HG03457 (cell line): ENCODE results near the gene KIF7.
"Not testable (repeated sequence)": the region's sequence is repeated elsewhere in the genome, so short reads cannot be mapped to it uniquely, and the experiment has no call there.

Experiments used
- ATAC-seq: cut with Tn5 transposase; IDR thresholded peaks from one replicate; pipeline ENCODE4 v1.9.1; 2021; ENCODE audit warnings: moderate number of reproducible peaks; ENCODE audit not compliant: unreplicated experiment

Gene KIF7

GRCh38 chr15:89625716-89626115, 29.6 kb downstream of the KIF7 start:
- ATAC-seq, result no peak

DNA sequence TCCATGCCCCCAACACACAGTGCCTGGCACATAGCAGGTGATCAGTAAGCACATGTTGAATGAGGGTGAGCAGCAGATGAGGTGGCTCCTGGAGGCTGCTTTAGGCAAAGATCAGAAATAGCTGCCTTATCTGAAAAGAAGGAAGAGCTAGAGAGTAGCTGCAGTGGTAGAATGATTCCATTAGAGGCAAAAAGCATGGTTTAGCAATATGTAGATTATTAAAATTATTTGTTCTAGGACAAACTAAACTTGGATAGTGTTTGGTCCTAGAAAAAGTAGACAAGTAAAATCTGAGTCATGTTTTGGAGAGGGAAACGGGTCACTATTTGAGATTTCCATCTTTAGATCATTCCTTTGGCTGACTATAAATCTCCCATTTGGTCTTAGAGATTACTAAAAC, 32.1 kb downstream of the KIF7 start:
- no peak for ATAC-seq

GRCh38 chr15:89621547-89621946, 33.7 kb downstream of the KIF7 start:
- ATAC-seq, result no peak

DNA sequence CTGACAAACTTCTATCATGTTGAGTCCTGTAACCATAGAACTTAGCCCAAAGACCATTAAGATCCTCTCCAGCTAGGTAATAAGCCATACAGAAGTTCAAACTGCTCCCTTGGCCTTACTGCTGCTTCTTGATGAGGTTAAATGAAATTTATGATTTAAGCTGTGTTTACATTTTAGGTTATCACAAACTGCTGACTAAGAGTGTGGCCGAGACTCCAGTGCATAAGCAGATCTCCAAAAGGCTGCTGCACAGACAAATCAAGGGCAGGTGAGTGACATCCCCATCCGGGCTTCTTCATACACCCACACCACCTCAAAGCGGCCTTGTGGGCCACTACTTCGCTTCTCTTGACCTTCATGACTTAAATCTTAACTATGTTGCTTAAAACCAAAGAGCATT, 39.0 kb downstream of the KIF7 start:
- ATAC-seq, result no peak

GRCh38 chr15:89615135-89615534, 40.1 kb downstream of the KIF7 start:
- ATAC-seq, result no peak

DNA sequence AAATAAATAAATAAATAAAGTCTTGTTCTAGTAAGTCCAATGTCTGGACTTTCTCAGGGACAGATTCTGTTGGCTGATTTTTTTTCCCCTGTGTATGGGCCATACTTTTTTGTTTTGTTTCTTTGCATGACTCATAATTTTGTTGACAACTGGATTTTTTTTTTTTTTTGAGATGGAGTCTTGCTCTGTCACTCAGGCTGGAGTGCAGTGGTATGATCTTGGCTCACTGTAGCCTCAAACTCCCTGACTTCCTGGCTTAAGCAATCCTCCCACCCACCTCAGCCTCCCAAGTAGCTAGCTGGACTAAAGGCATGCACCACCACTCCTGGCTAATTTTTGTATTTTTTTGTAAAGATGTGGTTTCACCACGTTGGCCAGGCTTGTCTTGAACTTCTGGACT, 41.1 kb downstream of the KIF7 start:
- no peak for ATAC-seq

- ATAC-seq, result no peak
Measured at GRCh38 chr15:89613031-89613430, 42.2 kb downstream of the KIF7 start.

- ATAC-seq, result no peak
Measured at GRCh38 chr15:89611317-89611716, 44.0 kb downstream of the KIF7 start.

GRCh38 chr15:89599021-89599420, 56.2 kb downstream of the KIF7 start:
- no peak for ATAC-seq

- ATAC-seq, result no peak
Measured at GRCh38 chr15:89593018-89593417, 62.2 kb downstream of the KIF7 start.

GRCh38 chr15:89591834-89592233, 63.4 kb downstream of the KIF7 start:
- no peak for ATAC-seq

GRCh38 chr15:89587955-89588354, 67.3 kb downstream of the KIF7 start:
- no peak for ATAC-seq

- ATAC-seq, result no peak
Measured at GRCh38 chr15:89586651-89587050, 68.6 kb downstream of the KIF7 start.

GRCh38 chr15:89580747-89581146, 74.5 kb downstream of the KIF7 start:
- ATAC-seq, result not testable (repeated sequence)

DNA sequence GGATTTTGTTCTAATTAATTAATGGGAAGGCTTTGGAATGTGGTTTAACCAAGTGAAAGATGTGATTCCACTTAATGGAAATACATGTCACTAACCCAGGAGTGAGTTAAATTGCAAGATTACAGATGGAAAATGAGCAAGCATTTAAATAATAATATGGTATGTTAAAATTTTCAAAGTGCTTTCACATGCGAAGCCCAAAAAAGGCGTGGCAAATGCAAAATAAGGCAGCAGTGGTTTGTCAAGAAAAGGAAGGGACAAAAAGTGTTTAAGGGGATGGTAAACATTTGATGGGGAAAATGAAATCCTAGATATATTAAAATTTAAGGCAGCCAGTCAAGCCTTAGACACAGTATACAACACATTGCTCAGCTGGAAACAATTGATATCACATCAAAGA, 77.1 kb downstream of the KIF7 start:
- ATAC-seq, result no peak
